Liver (tissue), 9 donors: ENCODE data around the gene MID1. TPM values are rescaled to one million over a fixed set of nuclear protein-coding genes. Genes with fewer than 3 reads are reported as not detected.

Experiments used
- DNase-seq: peaks from one replicate; pipeline ENCODE4 v3.0.0-alpha.2; 2017; ENCODE audit warnings: low spot score
- H3K27ac ChIP-seq, 2 donors: one replicate each; pipeline ENCODE4 v1.7.0; 2013; ENCODE audit warnings: inconsistent platforms in 2 of 2, low read length in 2 of 2, control low read depth in 1 of 2, low read depth in 1 of 2, mild to moderate bottlenecking in 1 of 2
- H3K27me3 ChIP-seq, 4 donors: one replicate each; pipeline versions ENCODE4 v1.6.1 to v1.7.0; 2013; ENCODE audit warnings: low read length in 3 of 4, inconsistent platforms in 1 of 4, mild to moderate bottlenecking in 1 of 4, moderate library complexity in 1 of 4; ENCODE audit not compliant: control insufficient read depth in 4 of 4, insufficient read depth in 4 of 4
- H3K36me3 ChIP-seq, 4 donors: one replicate each; pipeline versions ENCODE4 v1.6.1 to v1.7.0; 2013; ENCODE audit warnings: low read length in 3 of 4, mild to moderate bottlenecking in 3 of 4, low read depth in 1 of 4, moderate library complexity in 1 of 4; ENCODE audit not compliant: control insufficient read depth in 4 of 4, insufficient read depth in 3 of 4
- H3K4me1 ChIP-seq, 4 donors: one replicate each; pipeline versions ENCODE4 v1.6.1 to v1.7.0; 2013; ENCODE audit warnings: low read length in 3 of 4, mild to moderate bottlenecking in 3 of 4, moderate library complexity in 1 of 4; ENCODE audit not compliant: control insufficient read depth in 4 of 4, insufficient read depth in 4 of 4
- H3K4me3 ChIP-seq, 3 donors: one replicate each; pipeline versions ENCODE4 v1.6.1 to v1.7.0; 2013; ENCODE audit warnings: low read length in 3 of 3, control low read depth in 1 of 3, low read depth in 1 of 3, mild to moderate bottlenecking in 1 of 3
- H3K9ac ChIP-seq, 2 donors: one replicate each; pipeline ENCODE4 v1.7.0; 2013; ENCODE audit warnings: low read length in 2 of 2, mild to moderate bottlenecking in 2 of 2, moderate library complexity in 2 of 2, control low read depth in 1 of 2, low read depth in 1 of 2
- H3K9me3 ChIP-seq, 4 donors: one replicate each; pipeline versions ENCODE4 v1.6.1 to v1.7.0; 2013; ENCODE audit warnings: low read length in 3 of 4; ENCODE audit not compliant: control insufficient read depth in 4 of 4
- EGR1 ChIP-seq, 2 donors: IDR thresholded peaks; 2 replicates each; pipeline ENCODE4 v1.6.1; 2016 to 2018; ENCODE audit warnings: antibody characterized with exemption in 2 of 2, low read depth in 2 of 2
- FOXA1 ChIP-seq: IDR thresholded peaks from 2 replicates; pipeline ENCODE4 v1.6.1; 2016; ENCODE audit warnings: antibody characterized with exemption
- FOXA2 ChIP-seq: IDR thresholded peaks from 2 replicates; pipeline ENCODE4 v1.6.1; 2016; ENCODE audit warnings: antibody characterized with exemption
- GABPA ChIP-seq, 2 donors: IDR thresholded peaks in 1 of 2; conservative IDR thresholded peaks in 1 of 2; 2 replicates each; pipeline ENCODE4 v1.6.1; 2016; ENCODE audit warnings: antibody characterized with exemption in 2 of 2, mild to moderate bottlenecking in 1 of 2, moderate library complexity in 1 of 2
- HNF4A ChIP-seq, 2 donors: conservative IDR thresholded peaks; 2 replicates each; pipeline ENCODE4 v1.6.1; 2016; ENCODE audit warnings: antibody characterized with exemption in 2 of 2, mild to moderate bottlenecking in 2 of 2
- HNF4G ChIP-seq: IDR thresholded peaks from 2 replicates; pipeline ENCODE4 v1.6.1; 2016; ENCODE audit warnings: antibody characterized with exemption
- JUND ChIP-seq, 2 donors: IDR thresholded peaks; 2 replicates each; pipeline ENCODE4 v1.6.1; 2016; ENCODE audit warnings: antibody characterized with exemption in 2 of 2
- NR2F2 ChIP-seq: IDR thresholded peaks from 2 replicates; pipeline ENCODE4 v1.6.1; 2016; ENCODE audit warnings: antibody characterized with exemption
- RAD21 ChIP-seq, 2 donors: IDR thresholded peaks; 2 replicates each; pipeline ENCODE4 v1.6.1; 2016; ENCODE audit warnings: antibody characterized with exemption in 2 of 2, mild to moderate bottlenecking in 2 of 2
- RXRA ChIP-seq, 2 donors: IDR thresholded peaks; 2 replicates each; pipeline ENCODE4 v1.6.1; 2017 to 2018; ENCODE audit warnings: antibody characterized with exemption in 2 of 2, mild to moderate bottlenecking in 1 of 2
- SP1 ChIP-seq: IDR thresholded peaks from 2 replicates; pipeline ENCODE4 v1.6.1; 2018; ENCODE audit warnings: antibody characterized with exemption, mild to moderate bottlenecking
- TAF1 ChIP-seq: conservative IDR thresholded peaks from 2 replicates; pipeline ENCODE4 v1.6.1; 2016; ENCODE audit warnings: antibody characterized with exemption, mild to moderate bottlenecking
- YY1 ChIP-seq: IDR thresholded peaks from 2 replicates; pipeline ENCODE4 v1.6.1; 2016; ENCODE audit warnings: antibody characterized with exemption, mild to moderate bottlenecking
- WGBS: extraction: QIAGEN DNeasy Blood & Tissue Kit; methylation state at CpG from one replicate; pipeline ENCODE4 v1.1.7; 2013; 5-methylcytosine and 5-hydroxymethylcytosine counted together
- polyA plus RNA-seq, 2 donors: library from polyadenylated mRNA; stranded (reverse) in 1 of 2; unstranded in 1 of 2; fragments of 200-250 nt in 1 of 2; fragments of >200 nt in 1 of 2; fragmentation: Nextera tagmentation in 1 of 2; extraction: Ambion mirVana in 1 of 2; gene quantifications; one replicate each; pipeline versions ENCODE4 v1.2.1 to v1.2.3, GENCODE V29; 2013 to 2015
- total RNA-seq, 2 donors: library from RNA; depleted of rRNA; stranded (reverse); fragments of >200 nt; gene quantifications; one replicate each; pipeline ENCODE4 v1.2.3, GENCODE V29; 2014
- TF ChIP-seq, protein P1 (sequence below): IDR thresholded peaks from 2 replicates; pipeline ENCODE4 v1.6.1; 2016; ENCODE audit warnings: antibody characterized with exemption
- TF ChIP-seq, protein P2 (sequence below): IDR thresholded peaks from 2 replicates; pipeline ENCODE4 v1.6.1; 2016; ENCODE audit warnings: antibody characterized with exemption
- TF ChIP-seq, protein P3 (sequence below): fragments of 150-350 bp; IDR thresholded peaks from 2 replicates; pipeline ENCODE4 v1.5.1; 2017; ENCODE audit warnings: improper control_type of control experiment, low read depth, low read length; ENCODE audit not compliant: missing input control
- TF ChIP-seq, protein P4 (sequence below): IDR thresholded peaks from 2 replicates; pipeline ENCODE4 v1.6.1; 2016; ENCODE audit warnings: antibody characterized with exemption, mild to moderate bottlenecking
- TF ChIP-seq, protein P5 (sequence below): IDR thresholded peaks from 2 replicates; pipeline ENCODE4 v1.6.1; 2016; ENCODE audit warnings: antibody characterized with exemption
- donor health status: healthy.
- donor health status: healthy.
- donor health status: healthy.
- donor health status: healthy.
- donor health status: healthy.

Gene MID1
- total and polyA plus RNA-seq, 4 donors: 1.8 to 7.9 (median 4.2) TPM

DNA sequence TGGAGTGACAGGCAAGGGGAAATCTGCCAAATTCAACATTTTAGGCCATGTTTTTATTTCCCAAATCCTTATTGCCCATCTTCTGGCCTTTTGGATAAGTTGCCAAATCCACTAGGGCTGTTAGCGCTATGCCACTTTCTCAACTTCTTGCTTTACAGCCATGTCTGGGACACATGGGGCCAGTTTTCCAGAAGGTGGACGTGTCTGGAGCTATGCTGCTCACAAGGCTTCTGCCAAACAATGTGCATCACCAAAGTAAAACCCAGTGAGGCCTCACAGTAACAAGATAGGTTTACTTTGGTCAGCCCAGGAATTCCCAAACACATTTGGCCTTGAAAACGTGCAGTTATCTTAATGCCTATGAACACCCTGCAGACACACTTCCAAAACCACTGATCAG lies 142.9 kb downstream of the MID1 start:
- Histone ChIP-seq H3K9me3 (no peaks in the 10 kb centered on the region), H3K27me3 (no peaks in the 10 kb centered on the region), H3K27ac (no peak overlapping the region), H3K9ac (no peak overlapping the region), H3K36me3 (no peaks in the 10 kb centered on the region), H3K4me1 (no peaks in the 10 kb centered on the region), H3K4me3 (no peak overlapping the region)
- no peak for TF ChIP-seq SP1
- TF ChIP-seq, protein P1, sequence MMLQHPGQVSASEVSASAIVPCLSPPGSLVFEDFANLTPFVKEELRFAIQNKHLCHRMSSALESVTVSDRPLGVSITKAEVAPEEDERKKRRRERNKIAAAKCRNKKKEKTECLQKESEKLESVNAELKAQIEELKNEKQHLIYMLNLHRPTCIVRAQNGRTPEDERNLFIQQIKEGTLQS: no peak
- no peak for TF ChIP-seq FOXA1
- no peak for TF ChIP-seq FOXA2
- TF ChIP-seq, protein P2, sequence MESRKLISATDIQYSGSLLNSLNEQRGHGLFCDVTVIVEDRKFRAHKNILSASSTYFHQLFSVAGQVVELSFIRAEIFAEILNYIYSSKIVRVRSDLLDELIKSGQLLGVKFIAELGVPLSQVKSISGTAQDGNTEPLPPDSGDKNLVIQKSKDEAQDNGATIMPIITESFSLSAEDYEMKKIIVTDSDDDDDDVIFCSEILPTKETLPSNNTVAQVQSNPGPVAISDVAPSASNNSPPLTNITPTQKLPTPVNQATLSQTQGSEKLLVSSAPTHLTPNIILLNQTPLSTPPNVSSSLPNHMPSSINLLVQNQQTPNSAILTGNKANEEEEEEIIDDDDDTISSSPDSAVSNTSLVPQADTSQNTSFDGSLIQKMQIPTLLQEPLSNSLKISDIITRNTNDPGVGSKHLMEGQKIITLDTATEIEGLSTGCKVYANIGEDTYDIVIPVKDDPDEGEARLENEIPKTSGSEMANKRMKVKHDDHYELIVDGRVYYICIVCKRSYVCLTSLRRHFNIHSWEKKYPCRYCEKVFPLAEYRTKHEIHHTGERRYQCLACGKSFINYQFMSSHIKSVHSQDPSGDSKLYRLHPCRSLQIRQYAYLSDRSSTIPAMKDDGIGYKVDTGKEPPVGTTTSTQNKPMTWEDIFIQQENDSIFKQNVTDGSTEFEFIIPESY: no peak
- TF ChIP-seq, protein P3, sequence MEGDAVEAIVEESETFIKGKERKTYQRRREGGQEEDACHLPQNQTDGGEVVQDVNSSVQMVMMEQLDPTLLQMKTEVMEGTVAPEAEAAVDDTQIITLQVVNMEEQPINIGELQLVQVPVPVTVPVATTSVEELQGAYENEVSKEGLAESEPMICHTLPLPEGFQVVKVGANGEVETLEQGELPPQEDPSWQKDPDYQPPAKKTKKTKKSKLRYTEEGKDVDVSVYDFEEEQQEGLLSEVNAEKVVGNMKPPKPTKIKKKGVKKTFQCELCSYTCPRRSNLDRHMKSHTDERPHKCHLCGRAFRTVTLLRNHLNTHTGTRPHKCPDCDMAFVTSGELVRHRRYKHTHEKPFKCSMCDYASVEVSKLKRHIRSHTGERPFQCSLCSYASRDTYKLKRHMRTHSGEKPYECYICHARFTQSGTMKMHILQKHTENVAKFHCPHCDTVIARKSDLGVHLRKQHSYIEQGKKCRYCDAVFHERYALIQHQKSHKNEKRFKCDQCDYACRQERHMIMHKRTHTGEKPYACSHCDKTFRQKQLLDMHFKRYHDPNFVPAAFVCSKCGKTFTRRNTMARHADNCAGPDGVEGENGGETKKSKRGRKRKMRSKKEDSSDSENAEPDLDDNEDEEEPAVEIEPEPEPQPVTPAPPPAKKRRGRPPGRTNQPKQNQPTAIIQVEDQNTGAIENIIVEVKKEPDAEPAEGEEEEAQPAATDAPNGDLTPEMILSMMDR: no peak
- 93% methylated on average over 3 of the region's 3 CpGs for WGBS
- no peak for DNase-seq

DNA sequence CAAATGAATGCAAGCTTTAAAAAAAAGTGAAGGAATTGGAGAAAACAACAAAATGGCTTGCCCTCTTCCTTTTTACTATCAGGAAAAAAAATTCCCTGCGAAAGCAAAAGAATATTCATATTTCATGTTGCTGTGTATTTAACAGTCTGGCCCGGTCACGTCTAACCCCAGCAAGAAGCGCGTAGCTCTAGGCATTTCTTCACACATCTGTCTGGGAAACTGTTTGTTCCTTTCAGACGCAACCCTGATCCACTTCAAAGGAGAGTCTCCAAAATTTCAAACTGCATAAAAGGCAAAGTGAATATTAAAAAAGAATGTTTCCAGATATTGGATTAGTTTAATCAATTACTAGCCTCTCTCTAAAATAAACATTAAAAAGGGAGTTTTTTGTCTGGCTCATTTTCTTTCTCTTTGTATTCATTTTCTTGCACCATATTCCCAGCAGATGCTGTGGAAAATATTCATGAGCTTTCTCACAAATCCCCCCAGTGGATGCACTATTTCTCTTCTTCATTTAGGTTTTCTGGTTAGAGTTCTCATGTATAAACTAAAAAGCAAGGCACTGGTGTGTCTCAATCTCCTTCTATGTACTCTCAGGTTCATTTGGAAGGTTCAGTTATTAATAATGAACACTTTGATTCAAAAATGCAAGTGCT lies 145.3 kb downstream of the MID1 start:
- Histone ChIP-seq H3K4me1 (no peaks in the 10 kb centered on the region), H3K27me3 (no peaks in the 10 kb centered on the region), H3K27ac (no peak overlapping the region), H3K9ac (no peak overlapping the region), H3K4me3 (no peak overlapping the region), H3K36me3 (no peaks in the 10 kb centered on the region), H3K9me3 (no peaks in the 10 kb centered on the region)
- no peak for DNase-seq
- 74% methylated on average over 6 of the region's 6 CpGs for WGBS
- TF ChIP-seq, protein P4, sequence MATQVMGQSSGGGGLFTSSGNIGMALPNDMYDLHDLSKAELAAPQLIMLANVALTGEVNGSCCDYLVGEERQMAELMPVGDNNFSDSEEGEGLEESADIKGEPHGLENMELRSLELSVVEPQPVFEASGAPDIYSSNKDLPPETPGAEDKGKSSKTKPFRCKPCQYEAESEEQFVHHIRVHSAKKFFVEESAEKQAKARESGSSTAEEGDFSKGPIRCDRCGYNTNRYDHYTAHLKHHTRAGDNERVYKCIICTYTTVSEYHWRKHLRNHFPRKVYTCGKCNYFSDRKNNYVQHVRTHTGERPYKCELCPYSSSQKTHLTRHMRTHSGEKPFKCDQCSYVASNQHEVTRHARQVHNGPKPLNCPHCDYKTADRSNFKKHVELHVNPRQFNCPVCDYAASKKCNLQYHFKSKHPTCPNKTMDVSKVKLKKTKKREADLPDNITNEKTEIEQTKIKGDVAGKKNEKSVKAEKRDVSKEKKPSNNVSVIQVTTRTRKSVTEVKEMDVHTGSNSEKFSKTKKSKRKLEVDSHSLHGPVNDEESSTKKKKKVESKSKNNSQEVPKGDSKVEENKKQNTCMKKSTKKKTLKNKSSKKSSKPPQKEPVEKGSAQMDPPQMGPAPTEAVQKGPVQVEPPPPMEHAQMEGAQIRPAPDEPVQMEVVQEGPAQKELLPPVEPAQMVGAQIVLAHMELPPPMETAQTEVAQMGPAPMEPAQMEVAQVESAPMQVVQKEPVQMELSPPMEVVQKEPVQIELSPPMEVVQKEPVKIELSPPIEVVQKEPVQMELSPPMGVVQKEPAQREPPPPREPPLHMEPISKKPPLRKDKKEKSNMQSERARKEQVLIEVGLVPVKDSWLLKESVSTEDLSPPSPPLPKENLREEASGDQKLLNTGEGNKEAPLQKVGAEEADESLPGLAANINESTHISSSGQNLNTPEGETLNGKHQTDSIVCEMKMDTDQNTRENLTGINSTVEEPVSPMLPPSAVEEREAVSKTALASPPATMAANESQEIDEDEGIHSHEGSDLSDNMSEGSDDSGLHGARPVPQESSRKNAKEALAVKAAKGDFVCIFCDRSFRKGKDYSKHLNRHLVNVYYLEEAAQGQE: no peak
- TF ChIP-seq, protein P3: no peak
- no peak for TF ChIP-seq RXRA (IDR thresholded peaks at IDR 0.05)
- TF ChIP-seq FOXA2: no peak
- TF ChIP-seq TAF1: no peak
- no peak for TF ChIP-seq NR2F2
- TF ChIP-seq, protein P5, sequence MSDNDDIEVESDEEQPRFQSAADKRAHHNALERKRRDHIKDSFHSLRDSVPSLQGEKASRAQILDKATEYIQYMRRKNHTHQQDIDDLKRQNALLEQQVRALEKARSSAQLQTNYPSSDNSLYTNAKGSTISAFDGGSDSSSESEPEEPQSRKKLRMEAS: no peak
- no peak for TF ChIP-seq GABPA (IDR thresholded peaks at IDR 0.05 in 1 of 2, conservative IDR thresholded peaks at IDR 0.05 in 1 of 2)
- TF ChIP-seq, protein P1: no peak
- TF ChIP-seq YY1: no peak
- no peak for TF ChIP-seq RAD21 (IDR thresholded peaks at IDR 0.05)
- TF ChIP-seq HNF4A (conservative IDR thresholded peaks at IDR 0.05): no peak
- TF ChIP-seq HNF4G: no peak
- no peak for TF ChIP-seq EGR1 (IDR thresholded peaks at IDR 0.05; ENCODE audit: low read depth in 2 of 2)
- TF ChIP-seq JUND (IDR thresholded peaks at IDR 0.05): no peak
- TF ChIP-seq FOXA1: no peak
- TF ChIP-seq, protein P2: no peak
- TF ChIP-seq SP1: no peak
